DMS153 treated with DMSO at 0.1 percent for 48 hours (cell line): ENCODE measurements around the gene DHX34.
"Not testable (repeated sequence)": the region's sequence is repeated elsewhere in the genome, so short reads cannot be mapped to it uniquely, and the experiment has no call there.

ENCODE experiments used
- DNase-seq: peaks from one replicate; lab custom pipeline; 2025; ENCODE audit not compliant: unreplicated experiment; lab: John Stamatoyannopoulos, UW

DHX34 gene

DNA sequence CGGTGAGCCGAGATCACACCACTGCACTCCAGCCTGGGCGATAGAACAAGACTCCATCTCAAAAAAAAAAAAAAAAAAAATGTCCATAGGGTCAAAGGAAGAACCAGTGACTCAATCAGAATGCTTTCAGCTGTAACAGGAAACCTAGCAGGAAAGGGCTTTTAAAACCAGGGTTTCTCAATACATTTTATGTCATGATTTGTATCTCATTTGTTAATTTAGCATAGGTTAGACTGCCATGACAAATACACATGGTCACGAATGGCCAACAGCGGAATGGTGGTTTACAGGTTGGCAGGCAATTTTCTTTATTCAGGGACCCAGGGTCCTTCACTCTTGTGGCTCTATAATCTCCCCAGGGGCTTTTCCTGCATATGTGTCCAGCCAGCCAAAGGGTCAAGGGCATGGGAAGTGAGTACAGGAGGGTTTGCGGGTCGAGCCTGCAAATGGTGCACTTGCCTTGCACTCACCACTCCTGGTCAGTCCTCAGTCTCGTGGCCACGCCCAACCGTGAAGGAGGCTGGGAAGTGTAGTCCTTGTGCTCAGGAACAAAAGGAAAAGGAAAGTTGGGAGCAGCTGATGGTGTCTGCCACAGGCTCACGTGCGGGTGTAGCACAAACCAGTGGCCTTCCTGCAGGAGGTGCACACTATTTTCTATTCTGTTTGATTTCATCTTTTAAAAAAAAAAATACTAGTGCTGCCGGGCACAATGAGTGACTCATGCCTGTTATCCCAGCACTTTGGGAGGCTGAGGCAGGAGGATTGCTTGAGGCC, 14.8 kb downstream of the DHX34 start:
- DNase-seq = no peak

DNA sequence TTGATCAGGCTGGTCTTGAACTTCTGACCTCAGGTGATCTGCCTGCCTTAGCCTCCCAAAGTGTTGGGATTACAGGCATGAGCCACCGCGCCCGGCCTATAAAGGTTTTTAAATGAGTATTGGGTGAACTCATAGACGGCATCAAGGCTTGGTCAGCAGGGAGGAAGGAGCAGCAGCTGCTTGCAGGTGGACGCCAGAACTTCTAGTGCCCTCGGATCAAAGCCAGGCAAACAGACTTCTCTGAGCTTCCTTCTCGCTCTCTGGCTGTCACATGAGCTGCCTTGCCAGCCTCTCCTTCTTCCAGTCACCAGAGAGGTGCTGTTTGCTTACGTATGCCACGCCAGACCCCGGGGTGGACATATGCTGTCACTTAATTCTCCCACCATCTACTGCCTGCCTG, 16.3 kb downstream of the DHX34 start:
- DNase-seq = not testable (repeated sequence)

DNA sequence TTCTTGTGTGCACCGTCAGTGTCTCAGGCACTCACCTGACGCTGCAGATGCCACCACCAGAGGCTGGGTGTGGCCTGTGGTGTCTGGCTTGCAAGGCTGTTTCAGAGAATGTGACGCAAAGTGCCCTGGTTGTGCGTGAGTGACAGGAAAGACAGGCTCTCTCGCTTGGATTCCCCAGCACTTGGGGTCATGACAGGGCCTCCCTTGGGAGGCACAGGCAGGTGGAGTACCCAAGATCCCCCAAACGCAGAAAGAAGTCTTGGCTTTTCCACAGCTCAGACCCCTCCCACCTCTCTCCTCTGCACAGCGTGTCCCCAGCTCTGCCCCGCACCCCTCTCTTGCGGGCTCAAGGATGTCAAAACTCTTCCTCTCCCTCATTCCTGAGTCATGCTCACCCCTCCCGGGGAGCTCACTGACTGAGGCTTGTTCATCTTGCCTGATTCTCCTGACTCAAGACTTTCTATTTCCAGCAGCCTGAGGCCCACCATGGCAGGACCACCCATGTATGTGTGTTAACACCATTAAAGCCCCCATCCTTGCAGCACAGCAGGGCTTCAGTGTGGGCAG, 21.0 kb downstream of the DHX34 start:
- no peak for DNase-seq

DNA sequence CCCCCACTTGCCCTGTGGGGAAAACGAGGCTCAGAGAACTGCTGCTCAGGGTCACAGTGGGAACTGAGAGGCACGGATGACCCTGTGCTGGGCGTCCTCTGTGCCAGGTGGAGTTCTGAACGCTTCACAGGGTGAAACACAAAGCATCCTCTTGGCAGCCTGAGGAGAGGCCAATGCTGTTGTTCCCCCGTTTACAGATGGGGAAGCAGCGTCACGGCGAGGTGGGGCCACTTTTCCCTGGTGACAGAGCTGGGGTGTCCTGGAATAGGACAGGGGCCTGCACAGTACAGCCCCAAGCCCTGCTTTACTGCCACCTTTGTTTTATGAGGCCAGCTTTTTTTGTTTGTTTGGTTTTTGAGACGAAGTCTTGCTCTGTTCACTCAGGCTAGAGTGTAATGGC, 22.1 kb downstream of the DHX34 start:
- DNase-seq = no peak

DNA sequence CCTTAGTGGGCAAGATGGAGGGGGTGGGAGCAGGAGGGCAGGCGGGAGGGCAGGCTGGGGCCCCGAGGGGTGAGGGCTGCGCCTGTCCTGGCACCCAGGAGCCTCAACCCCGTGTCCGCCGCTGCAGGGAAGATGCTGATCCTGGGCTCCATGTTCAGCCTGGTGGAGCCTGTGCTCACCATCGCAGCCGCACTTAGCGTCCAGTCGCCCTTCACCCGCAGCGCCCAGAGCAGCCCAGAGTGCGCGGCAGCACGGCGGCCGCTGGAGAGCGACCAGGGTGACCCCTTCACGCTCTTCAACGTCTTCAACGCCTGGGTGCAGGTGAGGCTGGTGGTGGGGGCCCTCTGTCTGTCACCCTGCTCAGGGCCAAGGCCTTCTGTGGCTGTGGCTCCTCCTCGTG, 23.5 kb downstream of the DHX34 start:
- DNase-seq = no peak

DNA sequence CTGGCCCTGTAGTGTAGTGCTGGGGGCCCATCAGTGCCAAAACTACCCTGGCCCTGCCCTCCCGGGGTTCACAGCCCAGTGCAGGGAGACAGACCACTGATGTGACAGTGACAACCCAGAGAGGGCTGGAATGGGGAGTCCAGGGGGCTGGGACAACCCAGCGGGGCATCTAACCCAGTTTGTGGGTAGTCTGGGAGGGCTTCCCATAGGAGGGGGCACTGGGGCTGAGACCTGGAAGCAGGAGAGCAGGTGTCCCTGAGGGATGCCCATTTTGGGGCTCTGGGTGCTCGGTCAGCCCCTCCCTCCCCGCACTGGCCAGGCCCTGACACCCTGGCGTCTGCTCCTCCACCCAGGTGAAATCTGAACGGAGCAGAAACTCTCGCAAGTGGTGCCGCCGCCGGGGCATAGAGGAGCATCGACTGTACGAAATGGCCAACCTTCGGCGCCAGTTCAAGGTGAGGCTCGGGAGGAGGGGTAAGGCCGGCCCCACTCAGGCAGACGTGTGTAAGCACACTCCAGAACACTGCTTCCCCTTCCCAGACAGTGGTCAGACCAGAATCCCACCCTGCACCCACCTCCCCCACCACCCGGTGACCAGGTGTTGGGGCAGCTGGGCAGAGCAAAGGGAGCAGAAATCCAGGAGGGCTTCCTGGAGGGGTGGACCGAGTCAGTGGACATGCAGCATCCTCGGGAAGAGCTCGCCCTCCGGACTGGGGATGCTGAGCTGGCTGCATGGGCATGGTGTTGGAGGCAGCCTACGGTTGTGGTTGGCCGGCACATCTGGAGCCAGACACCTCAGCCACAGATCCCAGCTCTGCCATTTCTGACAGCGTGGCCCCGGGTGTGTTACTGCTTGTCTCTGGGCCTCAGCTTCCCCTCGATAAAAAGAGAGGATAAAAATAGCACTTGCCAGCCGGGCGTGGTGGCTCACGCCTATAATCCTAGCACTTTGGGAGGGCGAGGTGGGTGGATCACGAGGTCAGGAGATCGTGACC, 24.4 kb downstream of the DHX34 start:
- no peak for DNase-seq

DNA sequence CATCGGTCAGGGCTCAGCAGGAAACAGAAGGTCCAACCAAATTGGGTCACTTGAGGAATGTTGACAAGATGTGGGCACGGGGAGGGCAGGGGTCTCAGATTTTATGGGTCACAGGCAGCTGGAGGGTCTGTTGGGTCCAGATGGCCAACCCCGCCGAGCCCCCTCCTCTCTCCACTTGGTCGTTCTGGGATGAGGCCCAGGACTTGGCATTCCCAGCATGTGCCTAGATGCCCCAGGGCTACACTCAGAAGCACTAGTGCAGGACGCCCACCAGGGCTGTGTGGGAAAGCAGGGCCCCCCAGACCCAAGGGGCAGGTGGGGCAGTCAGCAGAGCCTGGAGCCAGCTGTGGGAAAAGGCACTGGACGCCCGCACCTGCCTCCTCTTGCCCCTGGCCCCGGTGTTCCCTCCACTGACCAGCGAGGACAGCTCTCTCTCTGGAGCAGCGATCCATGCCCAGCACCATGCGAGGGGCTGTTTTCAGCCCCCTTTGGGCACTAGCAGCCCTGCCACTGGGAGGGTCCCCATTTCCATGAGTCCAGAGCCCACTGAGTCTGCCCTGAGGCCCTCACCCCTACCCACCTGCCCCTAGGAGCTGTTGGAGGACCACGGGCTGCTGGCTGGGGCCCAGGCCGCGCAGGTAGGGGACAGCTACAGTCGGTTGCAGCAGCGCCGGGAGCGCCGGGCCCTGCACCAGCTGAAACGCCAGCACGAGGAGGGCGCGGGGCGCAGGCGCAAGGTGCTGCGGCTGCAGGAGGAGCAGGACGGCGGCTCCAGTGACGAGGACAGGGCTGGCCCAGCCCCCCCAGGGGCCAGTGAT, 26.0 kb downstream of the DHX34 start:
- DNase-seq = no peak

DNA sequence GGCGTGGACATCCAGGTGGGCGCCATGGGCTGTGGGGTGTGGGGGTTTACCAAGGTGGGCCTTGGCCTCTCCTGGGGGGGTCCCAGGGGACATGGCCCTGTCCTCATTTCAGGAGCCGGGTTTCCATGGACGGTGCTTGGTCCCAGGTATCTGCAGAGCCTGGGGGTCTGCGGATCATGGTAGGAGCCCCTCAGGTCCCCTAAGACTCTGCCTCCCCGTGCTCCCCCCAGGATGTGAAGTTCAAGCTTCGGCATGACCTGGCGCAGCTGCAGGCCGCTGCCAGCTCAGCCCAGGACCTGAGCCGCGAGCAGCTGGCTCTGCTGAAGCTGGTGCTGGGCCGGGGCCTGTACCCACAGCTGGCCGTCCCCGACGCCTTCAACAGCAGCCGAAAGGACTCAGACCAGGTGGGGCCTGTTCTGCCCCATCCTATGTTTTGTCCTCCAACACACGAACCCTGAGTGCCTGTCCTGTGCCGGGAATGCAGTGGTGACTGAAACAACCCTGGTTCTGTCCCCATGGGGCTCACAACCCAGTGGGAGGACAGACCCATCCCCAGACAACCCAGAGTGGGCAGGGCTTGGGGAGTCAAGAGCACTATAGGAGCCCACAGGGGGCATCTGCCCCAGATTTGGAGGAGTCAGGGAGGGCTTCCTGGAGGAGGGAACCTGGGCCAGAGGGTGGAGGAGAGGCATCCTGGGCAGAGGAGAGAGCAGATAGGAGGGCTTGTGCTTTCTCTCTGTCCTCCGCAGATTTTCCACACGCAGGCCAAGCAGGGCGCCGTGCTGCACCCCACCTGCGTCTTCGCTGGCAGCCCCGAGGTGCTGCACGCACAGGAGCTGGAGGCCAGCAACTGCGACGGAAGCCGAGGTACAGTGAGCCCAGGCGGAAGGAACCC, 26.8 kb downstream of the DHX34 start:
- DNase-seq = no peak

DNA sequence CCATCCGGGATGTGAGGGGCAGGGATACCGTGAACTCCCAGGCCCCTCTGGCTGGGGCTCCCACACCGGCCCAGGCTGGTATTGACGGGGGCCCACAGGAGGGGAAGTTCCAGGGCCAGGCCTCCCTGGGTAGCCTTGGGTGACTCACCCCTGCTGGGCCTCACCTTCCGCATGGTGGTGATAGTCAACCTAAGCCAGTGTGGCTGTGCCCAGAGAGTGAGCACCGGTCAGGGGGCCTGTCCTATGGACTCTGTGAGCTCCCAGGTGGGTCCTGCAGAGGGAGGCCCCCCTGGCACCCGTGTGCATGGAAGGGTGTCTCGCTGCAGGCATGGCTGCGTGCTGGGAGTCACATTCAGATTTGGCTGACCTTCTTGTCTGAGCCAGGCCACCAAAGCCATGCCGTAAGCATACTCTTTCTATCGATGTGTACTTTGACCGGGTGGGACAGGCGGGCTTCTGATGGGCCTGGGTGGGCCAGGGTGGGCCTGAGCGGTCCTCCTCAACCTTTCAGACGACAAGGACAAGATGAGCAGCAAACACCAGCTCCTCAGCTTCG, 27.6 kb downstream of the DHX34 start:
- DNase-seq = no peak

DNA sequence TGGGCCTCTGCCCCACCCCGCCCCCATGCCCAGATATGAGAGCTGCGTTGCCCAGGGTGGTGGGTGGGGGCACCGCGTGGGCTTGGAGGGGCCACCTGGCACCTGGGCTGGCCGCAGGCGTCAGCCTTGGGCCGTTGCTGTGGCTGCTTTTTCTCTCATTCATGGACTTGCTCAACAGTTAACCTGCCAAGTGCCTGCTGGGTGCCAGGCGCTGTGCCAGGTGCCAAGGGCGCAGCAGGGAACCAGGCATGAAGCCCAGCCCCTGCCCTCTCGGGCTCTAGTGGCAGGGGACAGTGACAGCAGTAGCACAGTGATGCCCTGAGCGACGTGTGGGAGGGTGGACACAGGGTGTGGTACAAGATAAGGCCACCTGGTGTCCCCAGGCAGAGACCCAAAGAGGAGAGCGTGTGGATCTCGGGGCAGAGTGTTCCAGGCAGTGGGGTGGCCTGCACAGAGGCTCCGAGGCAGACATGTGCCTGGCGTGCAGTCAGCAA, 28.1 kb downstream of the DHX34 start:
- DNase-seq = no peak

DNA sequence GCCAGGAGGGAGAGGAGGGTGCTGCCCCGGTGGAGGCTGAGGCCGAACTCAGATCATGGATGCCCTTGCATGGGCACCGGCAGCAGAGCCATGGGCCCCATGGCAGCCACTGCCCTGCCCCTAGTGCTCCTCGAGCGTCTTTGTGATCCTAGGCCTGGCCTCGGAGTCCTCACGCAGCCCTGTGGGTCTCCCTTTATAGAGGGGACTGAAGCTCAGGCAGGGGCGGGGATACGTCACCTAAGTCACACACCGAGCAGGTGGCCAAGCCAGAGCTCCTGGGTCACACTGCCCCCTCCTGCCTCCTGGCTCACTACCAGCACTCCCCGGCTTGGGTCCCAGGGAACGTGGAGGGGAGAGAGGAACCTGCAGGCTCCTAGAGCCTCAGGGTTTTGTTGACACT, 28.7 kb downstream of the DHX34 start:
- no peak for DNase-seq

DNA sequence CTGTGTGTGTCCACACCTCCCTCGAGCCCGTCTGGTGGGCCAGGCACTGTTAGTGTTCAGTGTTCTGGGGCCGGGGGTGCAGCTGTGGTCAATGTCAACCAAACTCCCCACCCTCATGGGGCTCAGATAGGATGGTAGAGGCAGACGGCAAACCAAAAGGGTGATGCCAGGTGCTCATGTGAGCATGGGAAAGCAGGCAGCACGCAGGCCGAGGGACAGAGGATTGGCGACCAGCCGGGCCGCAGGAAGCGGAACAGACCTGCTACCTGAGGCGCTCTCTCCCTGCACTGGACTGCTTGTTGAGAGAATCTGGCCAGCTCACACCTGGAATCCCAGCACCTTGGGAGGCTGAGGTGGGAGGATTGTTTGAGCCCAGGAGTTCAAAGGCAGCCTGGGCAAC, 29.1 kb downstream of the DHX34 start:
- no peak for DNase-seq

DNA sequence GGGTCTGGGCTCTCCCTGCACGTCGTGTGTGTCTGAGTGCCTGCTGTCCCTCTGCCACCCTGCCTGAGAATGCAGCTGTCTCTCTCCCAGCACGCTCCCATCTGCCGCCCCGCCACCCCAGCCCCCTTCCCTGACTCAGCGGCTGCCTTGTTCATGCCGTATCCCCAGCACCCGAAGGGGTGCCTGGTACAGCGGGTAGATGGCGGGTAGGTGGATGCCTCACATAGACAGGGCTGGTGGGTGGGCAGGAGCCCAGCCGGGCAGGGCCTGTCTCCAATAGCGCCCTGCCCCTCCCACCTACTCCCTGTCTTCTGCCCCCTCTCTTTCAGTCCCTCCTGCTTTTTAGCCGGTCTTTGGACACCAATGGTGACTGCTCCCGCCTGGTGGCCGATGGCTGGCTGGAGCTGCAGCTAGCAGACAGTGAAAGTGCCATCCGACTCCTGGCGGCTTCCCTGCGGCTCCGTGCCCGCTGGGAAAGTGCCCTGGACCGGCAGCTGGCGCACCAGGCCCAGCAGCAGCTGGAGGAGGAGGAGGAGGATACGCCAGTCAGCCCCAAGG, 30.3 kb downstream of the DHX34 start:
- no peak for DNase-seq

DNA sequence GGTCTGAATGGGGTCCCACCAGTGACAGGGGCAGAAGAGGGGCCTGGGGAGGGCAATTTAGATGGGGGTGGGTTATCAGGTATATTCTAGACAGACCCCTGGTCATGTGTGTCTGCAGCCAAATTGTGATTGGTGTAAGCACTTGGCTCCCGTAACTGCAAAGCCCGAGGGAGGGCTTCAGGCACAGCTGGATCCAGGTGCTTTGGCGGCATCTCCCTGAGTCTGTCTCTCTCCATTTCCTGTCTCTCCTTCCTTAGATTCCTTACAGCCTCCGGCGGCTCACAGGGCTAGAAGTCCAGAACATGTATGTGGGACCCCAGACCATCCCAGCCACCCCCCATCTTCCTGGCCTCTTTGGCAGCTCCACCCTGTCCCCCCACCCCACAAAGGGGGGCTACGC, 31.4 kb downstream of the DHX34 start:
- no peak for DNase-seq

DNA sequence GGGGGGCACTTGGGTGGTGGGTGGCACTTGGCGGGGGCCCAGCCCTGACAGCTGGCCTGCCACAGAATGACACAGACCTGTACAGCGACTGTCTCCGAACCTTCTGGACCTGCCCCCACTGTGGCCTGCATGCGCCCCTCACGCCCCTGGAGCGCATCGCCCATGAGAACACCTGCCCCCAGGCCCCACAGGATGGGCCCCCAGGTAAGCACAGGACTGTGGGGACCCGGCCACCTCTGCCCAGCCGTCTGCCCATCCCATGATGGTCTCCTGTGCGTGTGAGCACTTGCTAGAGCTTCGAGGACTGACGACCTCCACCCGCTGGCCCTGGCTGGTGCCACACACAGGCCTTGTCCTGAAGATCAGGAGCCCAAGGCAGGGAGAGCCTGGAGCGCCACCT, 32.0 kb downstream of the DHX34 start:
- DNase-seq = no peak

DNA sequence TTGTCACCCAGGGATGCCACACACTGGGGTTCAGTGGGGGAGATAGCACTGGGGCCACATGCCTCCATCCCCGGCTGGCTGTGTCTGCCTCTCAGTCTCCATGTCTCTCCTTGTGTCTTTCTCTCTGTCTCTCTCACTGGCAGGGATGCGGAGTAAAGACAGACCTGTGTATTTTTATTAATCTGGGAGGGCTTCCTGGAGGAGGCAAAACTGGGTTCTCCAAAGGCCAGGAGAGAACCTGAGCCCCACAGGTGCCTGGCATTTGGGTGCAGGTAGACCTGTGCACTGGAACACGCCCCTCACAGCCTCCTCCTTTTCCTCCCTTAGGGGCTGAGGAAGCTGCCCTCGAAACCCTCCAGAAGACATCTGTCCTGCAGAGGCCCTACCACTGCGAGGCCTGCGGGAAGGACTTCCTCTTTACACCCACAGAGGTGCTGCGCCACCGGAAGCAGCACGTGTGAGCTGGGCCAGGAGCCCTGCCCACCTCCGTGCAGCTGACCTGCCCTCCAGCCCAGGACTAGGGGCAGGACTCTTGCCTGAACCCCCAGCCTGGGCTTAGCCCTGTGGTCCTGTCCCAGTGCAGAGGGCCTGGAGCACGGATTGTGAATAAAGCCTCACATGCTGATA, 32.7 kb downstream of the DHX34 start:
- no peak for DNase-seq

DNA sequence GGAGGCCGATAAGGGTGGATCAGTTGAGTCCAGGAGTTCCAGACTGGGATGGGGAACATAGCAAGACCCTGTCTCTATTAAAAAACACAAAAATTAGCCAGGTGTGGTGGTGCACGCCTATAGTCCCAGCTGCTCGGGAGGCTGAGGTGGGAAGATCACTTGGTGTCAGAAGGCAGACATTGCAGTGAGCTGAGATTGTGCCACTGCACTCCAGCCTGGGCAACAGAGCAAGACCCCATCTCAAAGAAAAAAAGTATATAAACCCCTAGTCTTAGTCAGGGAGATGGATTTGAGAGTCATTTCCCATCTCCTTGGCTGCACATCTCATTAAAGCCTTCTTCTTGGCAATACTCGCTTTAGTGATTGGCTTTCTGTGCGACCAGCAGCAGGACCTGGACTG, 34.8 kb downstream of the DHX34 start:
- not testable (repeated sequence) for DNase-seq

DNA sequence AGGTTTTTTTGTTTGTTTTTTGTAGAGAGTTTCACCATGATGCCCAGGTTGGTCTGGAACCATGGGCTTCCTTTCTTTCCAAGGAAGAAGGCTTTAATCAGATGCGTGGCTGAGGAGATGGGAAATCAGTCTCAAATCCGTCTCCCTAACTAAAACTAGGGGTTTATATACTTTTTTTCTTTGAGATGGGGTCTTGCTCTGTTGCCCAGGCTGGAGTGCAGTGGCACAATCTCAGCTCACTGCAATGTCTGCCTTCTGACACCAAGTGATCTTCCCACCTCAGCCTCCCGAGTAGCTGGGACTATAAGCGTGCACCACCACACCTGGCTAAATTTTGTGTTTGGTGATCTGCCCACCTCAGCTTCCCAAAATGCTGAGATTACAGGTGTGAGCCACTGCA, 35.4 kb downstream of the DHX34 start:
- not testable (repeated sequence) for DNase-seq

DNA sequence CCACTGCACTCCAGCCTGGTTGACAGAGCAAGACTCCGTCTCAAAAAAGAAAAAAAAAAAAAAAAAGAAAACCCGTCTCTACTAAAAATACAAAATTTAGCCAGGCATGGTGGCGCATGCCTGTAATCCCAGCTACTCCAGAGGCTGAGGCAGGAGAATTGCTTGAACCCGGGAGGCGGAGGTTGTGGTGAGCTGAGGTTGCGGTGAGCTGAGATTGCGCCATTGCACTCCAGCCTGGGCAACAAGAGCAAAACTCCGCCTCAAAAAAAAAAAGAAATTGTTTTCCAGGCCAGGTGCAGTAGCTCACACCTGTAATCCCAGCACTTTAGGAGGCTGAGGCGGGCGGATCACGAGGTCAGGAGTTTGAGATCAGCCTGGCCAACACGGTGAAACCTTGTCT, 37.5 kb downstream of the DHX34 start:
- not testable (repeated sequence) for DNase-seq
